Measurements from ENCODE around the gene GALNT7.

GALNT7 gene

GRCh38 chr4:173269280-173269679 is 100.7 kb downstream of the GALNT7 start:
- DNase-seq: no peak

GRCh38 chr4:173270312-173271027 is 101.9 kb downstream of the GALNT7 start:
- no peak for DNase-seq

- DNase-seq: no peak
Measured at GRCh38 chr4:173272314-173272713, 103.7 kb downstream of the GALNT7 start.

GRCh38 chr4:173272996-173273395 is 104.4 kb downstream of the GALNT7 start:
- DNase-seq: no peak

GRCh38 chr4:173273941-173274340 is 105.3 kb downstream of the GALNT7 start:
- DNase-seq: no peak

- DNase-seq: no peak
Measured at GRCh38 chr4:173274744-173275143, 106.1 kb downstream of the GALNT7 start.

- no peak for DNase-seq
Measured at GRCh38 chr4:173275150-173275549, 106.5 kb downstream of the GALNT7 start.

GRCh38 chr4:173277340-173277739 is 108.7 kb downstream of the GALNT7 start:
- DNase-seq: no peak

GRCh38 chr4:173280998-173281397 is 112.4 kb downstream of the GALNT7 start:
- DNase-seq: no peak

- DNase-seq: no peak
Measured at GRCh38 chr4:173281406-173282255, 113.0 kb downstream of the GALNT7 start.

- no peak for DNase-seq
Measured at GRCh38 chr4:173282256-173282562, 113.6 kb downstream of the GALNT7 start.

- no peak for DNase-seq
Measured at GRCh38 chr4:173282626-173283025, 114.0 kb downstream of the GALNT7 start.

GRCh38 chr4:173284463-173284862 is 115.9 kb downstream of the GALNT7 start:
- DNase-seq: no peak

- no peak for DNase-seq
Measured at GRCh38 chr4:173287486-173287885, 118.9 kb downstream of the GALNT7 start.

GRCh38 chr4:173288296-173288695 is 119.7 kb downstream of the GALNT7 start:
- DNase-seq: peak; percentile 26 to 65 (median 48)

GRCh38 chr4:173288698-173289352 is 120.2 kb downstream of the GALNT7 start:
- DNase-seq: no peak

GRCh38 chr4:173289353-173289727 is 120.7 kb downstream of the GALNT7 start:
- DNase-seq: no peak

- DNase-seq: no peak
Measured at GRCh38 chr4:173291899-173292298, 123.3 kb downstream of the GALNT7 start.

- DNase-seq: no peak
Measured at GRCh38 chr4:173293663-173294062, 125.1 kb downstream of the GALNT7 start.

- no peak for DNase-seq
Measured at GRCh38 chr4:173294444-173294843, 125.8 kb downstream of the GALNT7 start.

- DNase-seq: no peak
Measured at GRCh38 chr4:173301518-173302201, 133.0 kb downstream of the GALNT7 start.

- no peak for DNase-seq
Measured at GRCh38 chr4:173307778-173308177, 139.2 kb downstream of the GALNT7 start.

GRCh38 chr4:173311368-173311767 is 142.8 kb downstream of the GALNT7 start:
- no peak for DNase-seq
